Measurements from ENCODE around the gene ASIC3.
"Not testable (repeated sequence)": the region's sequence is repeated elsewhere in the genome, so short reads cannot be mapped to it uniquely, and the experiment has no call there.

ASIC3 gene

GRCh38 chr7:151043449-151043848, 4.9 kb upstream of the ASIC3 start:
- not testable (repeated sequence) for H3K27me3 ChIP-seq (ENCODE audit: control insufficient read depth in 1 of 2, insufficient read depth in 1 of 2, low read length in 2 of 2)

GRCh38 chr7:151043959-151044358, 4.4 kb upstream of the ASIC3 start:
- Histone ChIP-seq H3K14ac (ENCODE audit: low read length in 2 of 2) (no peak overlapping the region), H3K4ac (ENCODE audit: low read depth in 1 of 2, low read length in 2 of 2) (no peak overlapping the region), H3K4me3 (ENCODE audit: insufficient read depth in 1 of 2, low read depth in 1 of 2, low read length in 2 of 2) (no peak overlapping the region), H2BK120ac (ENCODE audit: low read depth, low read length) (no peak overlapping the region), H3K4me1 (ENCODE audit: control insufficient read depth, insufficient read depth, low read depth, low read length) (peaks cover 23% of the 10 kb centered on the region), H3K4me2 (ENCODE audit: low read length, poor library complexity, severe bottlenecking) (no peak overlapping the region), H3K27me3 (ENCODE audit: control insufficient read depth in 1 of 2, insufficient read depth in 1 of 2, low read length in 2 of 2) (no peaks in the 10 kb centered on the region), H2AFZ (ENCODE audit: low read depth, low read length) (no peak overlapping the region), H3K27ac (ENCODE audit: low read length, poor library complexity, severe bottlenecking) (no peak overlapping the region), H4K8ac (ENCODE audit: low read length) (no peak overlapping the region), H4K91ac (ENCODE audit: low read length) (no peak overlapping the region), H3K23ac (ENCODE audit: low read length in 2 of 2) (no peak overlapping the region), H3K18ac (ENCODE audit: low read depth in 1 of 2, low read length in 2 of 2) (no peak overlapping the region), H3K9ac (ENCODE audit: low read length) (no peak overlapping the region), H2AK5ac (ENCODE audit: low read length, severe bottlenecking) (no peak overlapping the region), H3K36me3 (ENCODE audit: control insufficient read depth in 1 of 2, insufficient read depth in 2 of 2, low read depth in 1 of 2, low read length in 2 of 2) (peaks cover 11 to 53% of the 10 kb centered on the region in 2 experiments), H3K79me1 (replicated peaks; ENCODE audit: low read length, poor library complexity, severe bottlenecking) (no peaks in the 10 kb centered on the region), H2BK12ac (ENCODE audit: low read length in 2 of 2) (no peak overlapping the region), H3K9me3 (ENCODE audit: control insufficient read depth, low read length) (no peaks in the 10 kb centered on the region), H2BK5ac (ENCODE audit: low read depth, low read length, poor library complexity, severe bottlenecking) (no peak overlapping the region), H2BK15ac (ENCODE audit: low read depth, poor library complexity, severe bottlenecking) (no peak overlapping the region)
- no peak for DNase-seq
- WGBS: 94% methylated on average over 19 of the region's 20 CpGs

More at GRCh38 chr7:151043449-151043848, 4.9 kb upstream of the ASIC3 start:
- H3K4me2 ChIP-seq (ENCODE audit: low read length, poor library complexity, severe bottlenecking); H3K9ac ChIP-seq (ENCODE audit: low read length); H4K91ac ChIP-seq (ENCODE audit: low read length); H3K4me3 ChIP-seq (ENCODE audit: insufficient read depth in 1 of 2, low read depth in 1 of 2, low read length in 2 of 2); H2BK12ac ChIP-seq (ENCODE audit: low read length in 2 of 2); H3K4ac ChIP-seq (ENCODE audit: low read depth in 1 of 2, low read length in 2 of 2); H2BK120ac ChIP-seq (ENCODE audit: low read depth, low read length); H2BK15ac ChIP-seq (ENCODE audit: low read depth, poor library complexity, severe bottlenecking); H2BK5ac ChIP-seq (ENCODE audit: low read depth, low read length, poor library complexity, severe bottlenecking); H4K8ac ChIP-seq (ENCODE audit: low read length); H2AK5ac ChIP-seq (ENCODE audit: low read length, severe bottlenecking); H3K79me1 ChIP-seq (replicated peaks; ENCODE audit: low read length, poor library complexity, severe bottlenecking); H2AFZ ChIP-seq (ENCODE audit: low read depth, low read length); H3K18ac ChIP-seq (ENCODE audit: low read depth in 1 of 2, low read length in 2 of 2); H3K23ac ChIP-seq (ENCODE audit: low read length in 2 of 2); H3K9me3 ChIP-seq (ENCODE audit: control insufficient read depth, low read length); DNase-seq; H3K14ac ChIP-seq (ENCODE audit: low read length in 2 of 2); H3K27ac ChIP-seq (ENCODE audit: low read length, poor library complexity, severe bottlenecking): not testable (repeated sequence)
- H3K4me1 ChIP-seq (ENCODE audit: control insufficient read depth, insufficient read depth, low read depth, low read length): peaks cover 27% of the 10 kb centered on the region
- WGBS: 97% methylated on average over 10 of the region's 10 CpGs
- H3K36me3 ChIP-seq (ENCODE audit: control insufficient read depth in 1 of 2, insufficient read depth in 2 of 2, low read depth in 1 of 2, low read length in 2 of 2): peaks cover 11 to 53% of the 10 kb centered on the region in 2 experiments

DNA sequence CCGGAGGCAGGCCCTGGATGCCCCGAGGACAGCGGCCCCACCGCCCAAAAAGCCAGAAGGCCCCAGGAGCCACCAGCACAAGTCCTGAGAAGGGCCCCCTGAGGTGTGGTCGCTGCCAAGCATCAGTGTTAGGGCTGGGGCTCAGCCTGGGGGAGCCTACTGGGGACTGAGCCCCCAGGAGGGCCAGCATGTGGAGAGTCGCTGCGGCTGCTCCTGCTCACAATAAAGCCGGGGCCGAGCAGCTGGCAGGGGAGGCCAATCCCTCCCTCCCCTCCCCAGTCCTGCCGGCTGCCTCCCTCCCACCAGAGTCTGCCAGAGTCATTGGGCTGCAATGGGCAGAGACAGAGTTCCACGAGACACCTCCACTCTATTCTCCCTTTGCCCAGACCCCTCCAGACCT, 3.1 kb upstream of the ASIC3 start:
- H3K18ac ChIP-seq (ENCODE audit: low read depth in 1 of 2, low read length in 2 of 2): no peak overlapping the region
- no peak overlapping the region for H3K4me2 ChIP-seq (ENCODE audit: low read length, poor library complexity, severe bottlenecking)
- H3K9ac ChIP-seq (ENCODE audit: low read length): no peak overlapping the region
- H3K4me3 ChIP-seq (ENCODE audit: insufficient read depth in 1 of 2, low read depth in 1 of 2, low read length in 2 of 2): no peak overlapping the region
- no peak overlapping the region for H4K8ac ChIP-seq (ENCODE audit: low read length)
- H4K91ac ChIP-seq (ENCODE audit: low read length): no peak overlapping the region
- no peak overlapping the region for H2AK5ac ChIP-seq (ENCODE audit: low read length, severe bottlenecking)
- H2AFZ ChIP-seq (ENCODE audit: low read depth, low read length): no peak overlapping the region
- H3K9me3 ChIP-seq (ENCODE audit: control insufficient read depth, low read length): no peaks in the 10 kb centered on the region
- H2BK120ac ChIP-seq (ENCODE audit: low read depth, low read length): no peak overlapping the region
- H3K27ac ChIP-seq (ENCODE audit: low read length, poor library complexity, severe bottlenecking): no peak overlapping the region
- 97% methylated on average over 11 of the region's 11 CpGs for WGBS
- H3K23ac ChIP-seq (ENCODE audit: low read length in 2 of 2): no peak overlapping the region
- DNase-seq: no peak
- no peak overlapping the region for H3K4ac ChIP-seq (ENCODE audit: low read depth in 1 of 2, low read length in 2 of 2)
- H2BK12ac ChIP-seq (ENCODE audit: low read length in 2 of 2): no peak overlapping the region
- peaks cover 11% of the 10 kb centered on the region for H3K4me1 ChIP-seq (ENCODE audit: control insufficient read depth, insufficient read depth, low read depth, low read length)
- no peak overlapping the region for H3K14ac ChIP-seq (ENCODE audit: low read length in 2 of 2)
- H3K79me1 ChIP-seq (replicated peaks; ENCODE audit: low read length, poor library complexity, severe bottlenecking): no peaks in the 10 kb centered on the region
- peaks cover 4 to 10% of the 10 kb centered on the region in 2 experiments for H3K27me3 ChIP-seq (ENCODE audit: control insufficient read depth in 1 of 2, insufficient read depth in 1 of 2, low read length in 2 of 2)
- no peak overlapping the region for H2BK5ac ChIP-seq (ENCODE audit: low read depth, low read length, poor library complexity, severe bottlenecking)
- H3K36me3 ChIP-seq (ENCODE audit: control insufficient read depth in 1 of 2, insufficient read depth in 2 of 2, low read depth in 1 of 2, low read length in 2 of 2): peaks cover 11 to 52% of the 10 kb centered on the region in 2 experiments
- no peak overlapping the region for H2BK15ac ChIP-seq (ENCODE audit: low read depth, poor library complexity, severe bottlenecking)

DNA sequence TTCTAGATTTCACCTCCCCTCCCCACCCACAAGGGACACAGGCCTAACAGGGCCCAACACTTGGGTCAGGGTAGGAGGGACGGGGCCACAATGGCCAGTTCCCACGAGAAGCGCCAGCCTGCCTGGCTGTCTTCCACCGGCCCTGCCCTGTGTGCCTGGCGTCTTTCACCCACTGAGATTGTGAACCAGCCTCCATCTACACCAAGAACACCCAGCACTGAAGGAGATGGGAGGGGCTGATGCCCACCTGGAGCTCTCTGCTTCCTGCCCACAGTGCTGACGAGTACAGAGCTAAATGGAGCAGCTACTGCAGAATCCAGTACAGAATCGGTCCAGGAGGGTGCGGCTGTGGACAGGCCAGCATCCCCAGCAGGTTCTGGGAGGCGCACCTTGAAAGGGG, 2.4 kb upstream of the ASIC3 start:
- Histone ChIP-seq H3K4me3 (ENCODE audit: insufficient read depth in 1 of 2, low read depth in 1 of 2, low read length in 2 of 2) (no peak overlapping the region), H3K23ac (ENCODE audit: low read length in 2 of 2) (no peak overlapping the region)
- WGBS: 94% methylated on average over 8 of the region's 9 CpGs

More for the DNA sequence above, 2.4 kb upstream of the ASIC3 start:
- no peak for DNase-seq
- Histone ChIP-seq H3K4ac (ENCODE audit: low read depth in 1 of 2, low read length in 2 of 2) (no peak overlapping the region), H4K91ac (ENCODE audit: low read length) (no peak overlapping the region), H2AK5ac (ENCODE audit: low read length, severe bottlenecking) (no peak overlapping the region), H2BK5ac (ENCODE audit: low read depth, low read length, poor library complexity, severe bottlenecking) (no peak overlapping the region), H3K4me2 (ENCODE audit: low read length, poor library complexity, severe bottlenecking) (no peak overlapping the region), H2BK120ac (ENCODE audit: low read depth, low read length) (no peak overlapping the region), H3K79me1 (replicated peaks; ENCODE audit: low read length, poor library complexity, severe bottlenecking) (no peaks in the 10 kb centered on the region), H3K18ac (ENCODE audit: low read depth in 1 of 2, low read length in 2 of 2) (no peak overlapping the region), H2BK15ac (ENCODE audit: low read depth, poor library complexity, severe bottlenecking) (no peak overlapping the region), H3K27ac (ENCODE audit: low read length, poor library complexity, severe bottlenecking) (no peak overlapping the region), H3K4me1 (ENCODE audit: control insufficient read depth, insufficient read depth, low read depth, low read length) (peaks cover 12% of the 10 kb centered on the region), H3K27me3 (ENCODE audit: control insufficient read depth in 1 of 2, insufficient read depth in 1 of 2, low read length in 2 of 2) (peaks cover 8 to 16% of the 10 kb centered on the region in 2 experiments), H3K36me3 (ENCODE audit: control insufficient read depth in 1 of 2, insufficient read depth in 2 of 2, low read depth in 1 of 2, low read length in 2 of 2) (peaks cover 11 to 46% of the 10 kb centered on the region in 2 experiments), H3K9ac (ENCODE audit: low read length) (no peak overlapping the region), H3K9me3 (ENCODE audit: control insufficient read depth, low read length) (no peaks in the 10 kb centered on the region), H2BK12ac (ENCODE audit: low read length in 2 of 2) (no peak overlapping the region), H2AFZ (ENCODE audit: low read depth, low read length) (no peak overlapping the region), H4K8ac (ENCODE audit: low read length) (no peak overlapping the region), H3K14ac (ENCODE audit: low read length in 2 of 2) (no peak overlapping the region)
